Prostate gland (tissue), 2 donors: ENCODE measurements around the gene PSMC5. TPM values are rescaled to one million over a fixed set of nuclear protein-coding genes. Genes with fewer than 3 reads are reported as not detected.

Source experiments
- DNase-seq: peaks from one replicate; pipeline ENCODE4 v3.0.0-alpha.2; 2019; ENCODE audit warnings: low spot score
- H3K27ac ChIP-seq, 2 donors: fragments of 200-600 bp; sonication (generic); 2 replicates each; pipeline ENCODE4 v1.5.1; 2017 to 2019
- H3K27me3 ChIP-seq: fragments of 200-600 bp; sonication (generic); replicated peaks from 2 replicates; pipeline ENCODE4 v1.5.1; 2019; ENCODE audit not compliant: insufficient read depth
- H3K36me3 ChIP-seq, 2 donors: fragments of 200-600 bp; sonication (generic); 1 replicate in 1 of 2; 2 replicates in 1 of 2; pipeline versions ENCODE4 v1.5.1 to v1.8.1; 2017 to 2019
- H3K4me1 ChIP-seq: fragments of 200-600 bp; sonication (generic); replicated peaks from 2 replicates; pipeline ENCODE4 v1.5.1; 2019
- H3K4me3 ChIP-seq, 2 donors: fragments of 200-600 bp; sonication (generic); 2 replicates each; pipeline ENCODE4 v1.5.1; 2017 to 2019
- H3K9me3 ChIP-seq: fragments of 200-600 bp; sonication (generic); 2 replicates; pipeline ENCODE4 v1.5.1; 2017
- POLR2A ChIP-seq: fragments of 450-650 bp; IDR thresholded peaks from one replicate; pipeline ENCODE4 v1.6.1; 2016; ENCODE audit warnings: antibody characterized with exemption, mild to moderate bottlenecking
- POLR2AphosphoS5 ChIP-seq: sonication (generic); formaldehyde crosslinking; IDR thresholded peaks from one replicate; pipeline ENCODE4 v1.6.1; 2017; ENCODE audit warnings: antibody characterized with exemption
- WGBS: methylation state at CpG from one replicate; pipeline ENCODE4 v1.1.5; 2018; 5-methylcytosine and 5-hydroxymethylcytosine counted together
- intact Hi-C: fragments of 100-400 bp; cut with DNase I; formaldehyde crosslinking; loops from one replicate; pipeline ENCODE4 v1.14.2; 2022
- total RNA-seq, 2 donors: library from RNA; depleted of rRNA; stranded (reverse); fragments of >200 nt; gene quantifications; one replicate each; pipeline ENCODE4 v1.1.0, GENCODE V29; 2016
- TF ChIP-seq, protein P1 (sequence below), 4 experiments: fragments of 200-600 bp in 2 of 4; fragments of 450-650 bp in 2 of 4; sonication (generic) in 2 of 4; IDR thresholded peaks; 1 replicate in 3 of 4; 2 replicates in 1 of 4; pipeline ENCODE4 v1.5.1; 2016 to 2019; ENCODE audit warnings: antibody characterized with exemption in 4 of 4, mild to moderate bottlenecking in 2 of 4, moderate library complexity in 2 of 4

The PSMC5 gene
- total RNA-seq, 2 donors from 2014 or later, result 94.0 to 109 TPM

- H3K27me3 ChIP-seq, result no peaks in the 10 kb centered on the region
- DNase-seq, result no peak
- no peak overlapping the region for H3K4me3 ChIP-seq
- peaks cover 50 to 55% of the 10 kb centered on the region in 2 donors for H3K36me3 ChIP-seq
- H3K4me1 ChIP-seq, result no peaks in the 10 kb centered on the region
- H3K9me3 ChIP-seq, result no peaks in the 10 kb centered on the region
- no peak overlapping the region for H3K27ac ChIP-seq
- intact Hi-C loops, result no loop called here
- 85% methylated on average over 2 of the region's 2 CpGs for WGBS
- no peak for TF ChIP-seq POLR2AphosphoS5
- TF ChIP-seq, protein P1, sequence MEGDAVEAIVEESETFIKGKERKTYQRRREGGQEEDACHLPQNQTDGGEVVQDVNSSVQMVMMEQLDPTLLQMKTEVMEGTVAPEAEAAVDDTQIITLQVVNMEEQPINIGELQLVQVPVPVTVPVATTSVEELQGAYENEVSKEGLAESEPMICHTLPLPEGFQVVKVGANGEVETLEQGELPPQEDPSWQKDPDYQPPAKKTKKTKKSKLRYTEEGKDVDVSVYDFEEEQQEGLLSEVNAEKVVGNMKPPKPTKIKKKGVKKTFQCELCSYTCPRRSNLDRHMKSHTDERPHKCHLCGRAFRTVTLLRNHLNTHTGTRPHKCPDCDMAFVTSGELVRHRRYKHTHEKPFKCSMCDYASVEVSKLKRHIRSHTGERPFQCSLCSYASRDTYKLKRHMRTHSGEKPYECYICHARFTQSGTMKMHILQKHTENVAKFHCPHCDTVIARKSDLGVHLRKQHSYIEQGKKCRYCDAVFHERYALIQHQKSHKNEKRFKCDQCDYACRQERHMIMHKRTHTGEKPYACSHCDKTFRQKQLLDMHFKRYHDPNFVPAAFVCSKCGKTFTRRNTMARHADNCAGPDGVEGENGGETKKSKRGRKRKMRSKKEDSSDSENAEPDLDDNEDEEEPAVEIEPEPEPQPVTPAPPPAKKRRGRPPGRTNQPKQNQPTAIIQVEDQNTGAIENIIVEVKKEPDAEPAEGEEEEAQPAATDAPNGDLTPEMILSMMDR (IDR thresholded peaks at IDR 0.05), result no peak
Measured at GRCh38 chr17:63816123-63816522, 11.1 kb upstream of the PSMC5 start.

DNA sequence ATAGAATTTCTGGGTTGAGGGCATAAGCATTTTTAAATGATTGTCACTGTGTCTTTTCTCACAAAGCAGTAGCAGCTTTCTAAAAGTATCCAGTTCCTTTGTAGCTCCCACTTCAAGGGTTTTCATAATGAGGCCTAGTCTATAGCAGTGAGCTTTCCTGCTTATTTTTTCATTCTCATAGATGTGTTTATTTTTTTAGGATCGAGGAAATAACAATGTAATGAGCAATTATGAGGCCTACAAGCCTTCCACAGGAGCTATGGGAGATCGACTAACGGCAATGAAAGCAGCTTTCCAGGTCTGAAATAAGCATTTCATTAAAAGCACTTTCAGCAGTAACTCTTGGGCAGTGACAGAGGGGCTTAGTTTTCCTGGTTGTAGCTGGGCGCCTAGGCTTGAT lies 10.6 kb upstream of the PSMC5 start:
- Histone ChIP-seq H3K4me1 (no peaks in the 10 kb centered on the region), H3K27ac (no peak overlapping the region), H3K36me3 (peaks cover 52 to 55% of the 10 kb centered on the region in 2 donors), H3K4me3 (no peak overlapping the region), H3K27me3 (no peaks in the 10 kb centered on the region), H3K9me3 (no peaks in the 10 kb centered on the region)
- intact Hi-C loops, result no loop called here
- TF ChIP-seq, protein P1 (IDR thresholded peaks at IDR 0.05), result no peak
- TF ChIP-seq POLR2AphosphoS5 (no peak), POLR2A (no peak)
- DNase-seq, result no peak
- 78% methylated on average over 4 of the region's 4 CpGs for WGBS

GRCh38 chr17:63817736-63818385 lies 9.4 kb upstream of the PSMC5 start:
- intact Hi-C loops, result no loop called here
- no peaks in the 10 kb centered on the region for H3K4me1 ChIP-seq
- peaks cover 40 to 56% of the 10 kb centered on the region in 2 donors for H3K36me3 ChIP-seq
- no peak for DNase-seq
- H3K27me3 ChIP-seq, result no peaks in the 10 kb centered on the region
- 92% methylated on average over 27 of the region's 27 CpGs for WGBS
- H3K9me3 ChIP-seq, result no peaks in the 10 kb centered on the region
- no peak overlapping the region for H3K4me3 ChIP-seq
- no peak for TF ChIP-seq POLR2A
- TF ChIP-seq, protein P1 (IDR thresholded peaks at IDR 0.05), result no peak
- no peak for TF ChIP-seq POLR2AphosphoS5
- no peak overlapping the region for H3K27ac ChIP-seq

DNA sequence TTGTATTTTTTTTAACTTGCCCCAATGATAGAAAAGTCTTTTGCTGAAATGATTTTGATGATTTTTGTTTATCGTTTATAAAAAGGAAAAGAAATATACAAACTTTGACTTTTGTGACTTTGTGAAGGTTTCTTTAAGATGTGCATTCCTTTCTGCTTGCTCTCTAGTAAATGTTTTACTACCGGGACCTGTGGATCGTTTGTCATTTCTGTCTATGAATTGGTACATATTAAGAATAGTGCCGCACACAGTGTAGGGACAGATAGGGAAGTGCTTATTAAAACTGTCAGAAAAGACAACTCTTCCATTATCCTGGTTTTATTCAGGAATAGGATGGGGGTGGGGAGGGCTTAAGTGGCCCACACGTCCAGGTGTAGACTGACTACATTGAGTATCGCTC lies 8.1 kb upstream of the PSMC5 start:
- 45% methylated on average over 6 of the region's 6 CpGs for WGBS
- Histone ChIP-seq H3K27ac (no peak overlapping the region), H3K27me3 (no peaks in the 10 kb centered on the region), H3K4me1 (no peaks in the 10 kb centered on the region), H3K36me3 (peaks cover 31 to 60% of the 10 kb centered on the region in 2 donors), H3K4me3 (no peak overlapping the region), H3K9me3 (no peaks in the 10 kb centered on the region)
- no peak for TF ChIP-seq POLR2A
- no peak for TF ChIP-seq POLR2AphosphoS5
- TF ChIP-seq, protein P1 (IDR thresholded peaks at IDR 0.05), result no peak
- no peak for DNase-seq
- intact Hi-C loops, result no loop called here
